B cell (primary cell): ENCODE results near the gene SMAD1. TPM values are rescaled to one million over a fixed set of nuclear protein-coding genes. Genes with fewer than 3 reads are reported as not detected.
"Not testable (repeated sequence)": the region's sequence is repeated elsewhere in the genome, so short reads cannot be mapped to it uniquely, and the experiment has no call there.

Experiments
- ATAC-seq: fragments of 200-7000 bp; cut with Tn5 transposase; one replicate; pipeline ENCODE4 v1.10.0; 2021; ENCODE audit warnings: low read depth, mild to moderate bottlenecking, moderate number of reproducible peaks, moderate library complexity
- CTCF ChIA-PET: fragments of 350-600 bp; sonication (Branson Sonifier 250); formaldehyde crosslinking; loops from one replicate; lab custom pipeline; 2021; ENCODE audit warnings: antibody characterized with exemption, inconsistent platforms; lab: Charles Lee
- POLR2A ChIA-PET: fragments of 350-600 bp; sonication (Branson Sonifier 250); formaldehyde crosslinking; loops from one replicate; lab custom pipeline; 2021; ENCODE audit warnings: antibody characterized with exemption; lab: Charles Lee
- DNase-seq: peaks from one replicate; pipeline ENCODE4 v3.0.0; 2013
- H2AFZ ChIP-seq: 2 replicates; pipeline ENCODE4 v1.6.1; 2012; ENCODE audit warnings: mild to moderate bottlenecking, low read depth, low read length; ENCODE audit not compliant: insufficient read depth, poor library complexity, severe bottlenecking
- H3K27ac ChIP-seq, 2 donors: 1 replicate in 1 of 2; 2 replicates in 1 of 2; pipeline ENCODE4 v1.5.1; 2012 to 2013; ENCODE audit warnings: low read length in 2 of 2, mild to moderate bottlenecking in 2 of 2, moderate library complexity in 1 of 2
- H3K27me3 ChIP-seq, 4 experiments: fragments of 200-600 bp in 1 of 4; sonication (generic) in 1 of 4; replicated peaks in 1 of 4; 1 replicate in 2 of 4; 2 replicates in 2 of 4; pipeline versions ENCODE4 v1.6.1 to v1.7.0; 2013 to 2016; ENCODE audit warnings: low read length in 3 of 4, mild to moderate bottlenecking in 2 of 4, mixed read lengths in 1 of 4, moderate library complexity in 1 of 4; ENCODE audit not compliant: insufficient read depth in 4 of 4, control insufficient read depth in 3 of 4; ENCODE audit errors: control extremely low read depth in 1 of 4
- H3K36me3 ChIP-seq, 2 experiments: replicated peaks in 1 of 2; 1 replicate in 1 of 2; 2 replicates in 1 of 2; pipeline versions ENCODE4 v1.6.1 to v1.7.1; 2013; ENCODE audit warnings: low read length in 1 of 2; ENCODE audit not compliant: insufficient read depth in 2 of 2, control insufficient read depth in 1 of 2; ENCODE audit errors: control extremely low read depth in 1 of 2, extremely low read depth in 1 of 2
- H3K4me1 ChIP-seq, 2 donors: fragments of 200-600 bp in 1 of 2; sonication (generic) in 1 of 2; 1 replicate in 1 of 2; 2 replicates in 1 of 2; pipeline versions ENCODE4 v1.5.1 to v1.6.1; 2013 to 2017; ENCODE audit warnings: low read length in 2 of 2; ENCODE audit not compliant: control insufficient read depth in 2 of 2, insufficient read depth in 2 of 2
- H3K4me2 ChIP-seq: replicated peaks from 2 replicates; pipeline ENCODE3; 2012; ENCODE audit warnings: mild to moderate bottlenecking, low read depth, low read length; ENCODE audit not compliant: poor library complexity, severe bottlenecking
- H3K4me3 ChIP-seq, 5 experiments: fragments of 200-600 bp in 1 of 5; sonication (generic) in 1 of 5; 1 replicate in 3 of 5; 2 replicates in 2 of 5; pipeline versions ENCODE4 v1.5.1 to v1.7.0; 2011 to 2016; ENCODE audit warnings: low read length in 4 of 5, mild to moderate bottlenecking in 4 of 5, low read depth in 2 of 5, control low read depth in 1 of 5, moderate library complexity in 1 of 5; ENCODE audit not compliant: insufficient read depth in 1 of 5; ENCODE audit errors: control extremely low read depth in 1 of 5, extremely low read depth in 1 of 5
- H3K79me2 ChIP-seq: fragments of 200-600 bp; sonication (generic); one replicate; pipeline ENCODE4 v1.6.0; 2016; ENCODE audit warnings: low read length; ENCODE audit not compliant: control insufficient read depth, insufficient read depth
- H3K9ac ChIP-seq: fragments of 200-600 bp; sonication (generic); 2 replicates; pipeline ENCODE4 v1.6.1; 2017; ENCODE audit warnings: mild to moderate bottlenecking, low read length, moderate library complexity
- H3K9me3 ChIP-seq, 3 donors: one replicate each; pipeline versions ENCODE4 v1.6.1 to v1.7.1; 2013; ENCODE audit warnings: low read length in 2 of 3; ENCODE audit not compliant: control insufficient read depth in 2 of 3, insufficient read depth in 1 of 3; ENCODE audit errors: control extremely low read depth in 1 of 3
- H4K20me1 ChIP-seq: 2 replicates; pipeline ENCODE4 v1.6.0; 2012; ENCODE audit warnings: mild to moderate bottlenecking, low read length; ENCODE audit not compliant: insufficient read depth, control insufficient read depth, poor library complexity, severe bottlenecking
- H3K27ac Mint-ChIP-seq: one replicate; pipeline ENCODE4 v1.8.0; 2021; ENCODE audit warnings: mixed read lengths
- H3K27me3 Mint-ChIP-seq: one replicate; pipeline ENCODE4 v1.8.0; 2021; ENCODE audit warnings: mixed read lengths
- H3K4me1 Mint-ChIP-seq: one replicate; pipeline ENCODE4 v1.8.0; 2021; ENCODE audit warnings: mixed read lengths
- H3K4me3 Mint-ChIP-seq: one replicate; pipeline ENCODE4 v1.8.0; 2021; ENCODE audit warnings: mixed read lengths
- H3K9me3 Mint-ChIP-seq: one replicate; pipeline ENCODE4 v1.8.0; 2022; ENCODE audit warnings: mixed read lengths; ENCODE audit not compliant: insufficient read depth
- CTCF ChIP-seq: fragments of 200-600 bp; IDR thresholded peaks from one replicate; pipeline ENCODE4 v1.8.0; 2022; ENCODE audit warnings: antibody characterized with exemption, mild to moderate bottlenecking
- EZH2 ChIP-seq: IDR thresholded peaks from 2 replicates; pipeline ENCODE4 v1.6.1; 2012; ENCODE audit warnings: borderline replicate concordance, low read depth, mild to moderate bottlenecking, moderate library complexity, low read length; ENCODE audit not compliant: insufficient read depth, poor library complexity, severe bottlenecking
- WGBS: methylation state at CpG from one replicate; pipeline ENCODE4 v1.1.5; 2013; ENCODE audit warnings: missing lambda C conversion rate; ENCODE audit not compliant: insufficient coverage; 5-methylcytosine and 5-hydroxymethylcytosine counted together
- intact Hi-C: fragments of 100-400 bp; cut with micrococcal nuclease; formaldehyde crosslinking; loops from one replicate; pipeline ENCODE4 v1.10.0; 2022
- polyA plus RNA-seq: library from polyadenylated mRNA; depleted of rRNA; stranded (reverse); fragments of >200 nt; gene quantifications from 2 replicates; pipeline ENCODE4 v1.2.3, GENCODE V29; 2012
- total RNA-seq, 2 donors: library from RNA; stranded (reverse); fragments of 120-200 nt in 1 of 2; gene quantifications; 1 replicate in 1 of 2; 2 replicates in 1 of 2; pipeline versions ENCODE4 v1.2.3 to v1.2.4, GENCODE V29; 2013 to 2022

The SMAD1 gene
- total and polyA plus RNA-seq, 2 donors (not counting 1 experiment from before 2014, with no cell fraction given): 0.12 TPM; not detected in 1

DNA sequence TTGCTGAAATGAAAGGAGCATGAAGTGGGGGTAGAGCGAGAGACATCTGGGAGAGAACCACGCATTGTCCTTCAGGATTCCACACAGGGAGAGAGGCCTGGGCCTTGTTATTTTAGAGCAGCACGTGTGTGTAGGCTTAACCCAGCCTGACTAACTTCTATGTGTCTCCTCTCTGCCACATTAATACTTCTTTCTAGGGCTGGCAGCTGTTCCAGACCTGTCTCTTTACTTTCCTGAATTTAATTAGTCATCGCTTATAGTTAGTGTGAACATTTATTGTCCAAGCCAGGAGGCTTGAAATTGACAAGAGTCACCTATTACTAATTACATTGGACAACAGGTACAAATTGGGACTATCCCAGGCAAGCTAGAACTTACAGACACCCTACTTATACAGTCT, 51.3 kb downstream of the SMAD1 start:
- Histone ChIP-seq H4K20me1 (no peaks in the 10 kb centered on the region), H3K79me2 (no peaks in the 10 kb centered on the region), H3K27ac (no peak overlapping the region), H3K9me3 (no peaks in the 10 kb centered on the region), H3K9ac (no peak overlapping the region), H2AFZ (no peak overlapping the region), H3K36me3 (no peaks in the 10 kb centered on the region), H3K4me3 (no peak overlapping the region), H3K4me2 (no peak overlapping the region), H3K27me3 (peaks cover 0 to 3% (median 0%) of the 10 kb centered on the region in 4 experiments), H3K4me1 (no peaks in the 10 kb centered on the region)
- 79% methylated on average over 3 of the region's 4 CpGs for WGBS
- TF ChIP-seq EZH2: no peak
- no peak for TF ChIP-seq CTCF
- Mint-ChIP-seq H3K4me3 (no peak overlapping the region), H3K4me1 (no peaks in the 10 kb centered on the region), H3K27me3 (peaks cover 7% of the 10 kb centered on the region), H3K27ac (no peak overlapping the region), H3K9me3 (no peaks in the 10 kb centered on the region)
- DNase-seq (no peak), ATAC-seq (no peak)
- intact Hi-C loops: no loop called here
- POLR2A ChIA-PET: no interaction called here
- CTCF ChIA-PET: no interaction called here

DNA sequence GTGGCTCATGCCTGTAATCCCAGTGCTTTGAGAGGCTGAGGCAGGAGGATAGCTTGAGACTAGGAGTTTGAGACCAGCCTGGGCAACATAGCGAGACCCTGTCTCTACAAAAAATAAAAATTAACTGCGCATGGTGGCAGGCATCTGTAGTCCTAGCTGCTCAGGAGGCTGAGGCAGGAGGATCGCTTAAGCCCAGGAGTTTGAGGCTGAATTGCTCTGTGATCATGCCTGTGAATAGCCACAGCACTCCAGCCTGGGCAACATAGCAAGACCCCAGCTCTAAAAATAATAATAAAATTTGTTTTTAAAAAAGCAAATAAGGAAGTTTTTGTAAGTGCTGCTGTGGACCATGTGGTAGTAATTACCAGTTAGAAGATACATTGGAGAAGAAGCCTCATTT, 51.8 kb downstream of the SMAD1 start:
- H3K9ac ChIP-seq, H3K27me3 ChIP-seq, H2AFZ ChIP-seq, DNase-seq, H3K27ac ChIP-seq, ATAC-seq, H3K9me3 ChIP-seq, H3K27me3 Mint-ChIP-seq, POLR2A ChIA-PET, H3K9me3 Mint-ChIP-seq, H4K20me1 ChIP-seq, H3K4me1 Mint-ChIP-seq, H3K4me2 ChIP-seq, CTCF ChIA-PET, H3K4me3 ChIP-seq, H3K36me3 ChIP-seq, H3K79me2 ChIP-seq, H3K4me3 Mint-ChIP-seq, H3K4me1 ChIP-seq, intact Hi-C loops, H3K27ac Mint-ChIP-seq: not testable (repeated sequence)
- WGBS: 100% methylated on average over 2 of the region's 3 CpGs
